HG03521 (cell line): ENCODE measurements around the gene PNMT.
A peak's percentile ranks its signal among the peaks of the same experiment; 100 is the strongest.

Experiments
- ATAC-seq: cut with Tn5 transposase; IDR thresholded peaks from one replicate; pipeline ENCODE4 v1.9.1; 2021; ENCODE audit warnings: mild to moderate bottlenecking, moderate library complexity; ENCODE audit not compliant: unreplicated experiment

The PNMT gene

DNA sequence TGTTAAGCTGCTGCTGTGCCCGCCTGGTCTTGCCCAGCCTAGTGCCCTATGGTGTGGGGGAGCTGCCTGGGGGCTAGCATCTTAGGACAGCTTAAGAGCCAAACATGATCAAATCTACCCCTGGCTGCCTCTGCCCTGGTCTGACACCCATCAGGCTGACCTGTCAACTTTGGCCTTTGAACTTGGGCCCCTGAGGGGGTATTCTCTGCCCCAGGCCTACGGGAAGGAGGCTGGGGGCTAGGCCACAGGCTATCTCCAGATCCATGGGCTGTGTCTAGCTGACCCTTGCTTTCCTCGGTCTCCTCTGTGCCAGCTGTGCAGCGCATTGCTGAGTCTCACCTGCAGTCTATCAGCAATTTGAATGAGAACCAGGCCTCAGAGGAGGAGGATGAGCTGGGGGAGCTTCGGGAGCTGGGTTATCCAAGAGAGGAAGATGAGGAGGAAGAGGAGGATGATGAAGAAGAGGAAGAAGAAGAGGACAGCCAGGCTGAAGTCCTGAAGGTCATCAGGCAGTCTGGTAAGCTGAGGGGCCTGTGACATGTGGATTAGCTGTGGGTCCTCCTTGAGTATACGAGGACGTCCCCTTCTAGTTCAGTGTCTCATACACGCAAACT lies 34.6 kb upstream of the PNMT start:
- no peak for ATAC-seq

GRCh38 chr17:39634384-39634871 lies 33.8 kb upstream of the PNMT start:
- ATAC-seq, result no peak

DNA sequence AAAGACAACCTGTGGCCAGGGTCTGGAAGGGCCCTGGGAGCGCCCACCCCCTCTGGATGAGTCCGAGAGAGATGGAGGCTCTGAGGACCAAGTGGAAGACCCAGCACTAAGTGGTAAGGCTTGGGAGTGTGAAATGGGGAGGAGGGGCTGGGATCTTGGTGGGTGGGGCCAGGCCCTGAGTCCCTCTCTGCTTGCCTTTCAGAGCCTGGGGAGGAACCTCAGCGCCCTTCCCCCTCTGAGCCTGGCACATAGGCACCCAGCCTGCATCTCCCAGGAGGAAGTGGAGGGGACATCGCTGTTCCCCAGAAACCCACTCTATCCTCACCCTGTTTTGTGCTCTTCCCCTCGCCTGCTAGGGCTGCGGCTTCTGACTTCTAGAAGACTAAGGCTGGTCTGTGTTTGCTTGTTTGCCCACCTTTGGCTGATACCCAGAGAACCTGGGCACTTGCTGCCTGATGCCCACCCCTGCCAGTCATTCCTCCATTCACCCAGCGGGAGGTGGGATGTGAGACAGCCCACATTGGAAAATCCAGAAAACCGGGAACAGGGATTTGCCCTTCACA lies 32.6 kb upstream of the PNMT start:
- ATAC-seq, result no peak

GRCh38 chr17:39636587-39636926 lies 31.7 kb upstream of the PNMT start:
- no peak for ATAC-seq

DNA sequence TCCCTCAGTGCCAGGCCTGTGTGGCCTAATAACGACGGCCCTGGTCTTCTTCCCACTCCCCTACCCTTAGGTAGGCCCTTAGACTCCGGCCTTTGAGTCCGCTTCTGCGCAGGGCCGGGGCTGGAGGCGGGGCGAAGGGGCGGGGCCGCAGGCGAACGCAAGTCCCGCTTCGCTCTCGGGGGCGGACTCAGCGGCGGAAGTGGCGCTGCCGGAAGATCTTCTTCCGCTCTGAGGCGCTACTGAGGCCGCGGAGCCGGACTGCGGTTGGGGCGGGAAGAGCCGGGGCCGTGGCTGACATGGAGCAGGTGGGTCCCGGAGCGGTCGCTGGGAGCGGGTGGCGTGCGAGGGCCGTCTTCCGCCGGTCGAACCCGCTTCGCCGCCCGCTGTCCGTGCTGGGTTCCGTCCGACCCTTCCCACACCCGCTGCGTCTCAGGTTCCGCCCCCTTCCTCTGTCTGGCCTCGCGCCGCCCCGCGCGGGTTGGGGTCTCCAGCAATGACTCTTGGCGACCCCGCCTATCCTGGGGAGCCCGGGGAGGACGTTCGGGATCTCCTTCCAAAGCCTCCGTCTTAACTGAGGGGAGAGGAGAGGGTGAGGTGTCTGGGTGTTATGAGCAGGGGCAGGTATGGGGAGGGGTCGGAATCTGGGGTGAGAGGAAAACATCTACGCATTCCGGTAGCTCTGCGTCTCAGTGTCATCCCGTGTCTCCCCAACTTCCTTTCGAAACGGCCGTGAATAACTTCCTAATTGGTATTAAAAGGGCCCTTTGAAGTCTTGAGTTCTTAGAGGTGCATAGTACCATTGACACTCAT lies 31.1 kb upstream of the PNMT start, which contains the start of gene STARD3:
TSS of gene STARD3 (plus strand) at position 218 of the 810 bp plus-strand sequence. CDS start 16,388 bp downstream, outside the sequence.
- ATAC-seq, result peak; percentile 77

DNA sequence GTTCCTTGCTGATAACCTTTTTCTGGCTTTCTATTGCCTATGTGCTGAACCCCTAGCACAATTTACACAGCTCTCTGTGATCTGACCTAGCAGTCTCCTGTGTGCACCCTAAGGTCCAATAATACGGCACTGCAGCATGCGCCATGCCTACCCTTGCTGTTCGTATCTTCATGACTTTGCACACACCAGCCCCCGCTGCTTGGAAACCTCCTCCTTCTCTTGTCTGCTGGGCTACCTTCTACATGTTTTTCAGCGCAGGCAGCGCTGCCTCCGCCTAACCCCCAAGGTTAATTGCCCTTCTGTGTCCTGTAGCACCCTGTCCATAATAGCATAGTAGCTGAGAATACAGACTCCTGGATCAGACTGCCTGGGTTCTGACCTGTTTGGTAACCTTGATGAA lies 29.9 kb upstream of the PNMT start:
- no peak for ATAC-seq

- no peak for ATAC-seq
These were observed 29.2 kb upstream of the PNMT start for GRCh38 chr17:39639043-39639442.

DNA sequence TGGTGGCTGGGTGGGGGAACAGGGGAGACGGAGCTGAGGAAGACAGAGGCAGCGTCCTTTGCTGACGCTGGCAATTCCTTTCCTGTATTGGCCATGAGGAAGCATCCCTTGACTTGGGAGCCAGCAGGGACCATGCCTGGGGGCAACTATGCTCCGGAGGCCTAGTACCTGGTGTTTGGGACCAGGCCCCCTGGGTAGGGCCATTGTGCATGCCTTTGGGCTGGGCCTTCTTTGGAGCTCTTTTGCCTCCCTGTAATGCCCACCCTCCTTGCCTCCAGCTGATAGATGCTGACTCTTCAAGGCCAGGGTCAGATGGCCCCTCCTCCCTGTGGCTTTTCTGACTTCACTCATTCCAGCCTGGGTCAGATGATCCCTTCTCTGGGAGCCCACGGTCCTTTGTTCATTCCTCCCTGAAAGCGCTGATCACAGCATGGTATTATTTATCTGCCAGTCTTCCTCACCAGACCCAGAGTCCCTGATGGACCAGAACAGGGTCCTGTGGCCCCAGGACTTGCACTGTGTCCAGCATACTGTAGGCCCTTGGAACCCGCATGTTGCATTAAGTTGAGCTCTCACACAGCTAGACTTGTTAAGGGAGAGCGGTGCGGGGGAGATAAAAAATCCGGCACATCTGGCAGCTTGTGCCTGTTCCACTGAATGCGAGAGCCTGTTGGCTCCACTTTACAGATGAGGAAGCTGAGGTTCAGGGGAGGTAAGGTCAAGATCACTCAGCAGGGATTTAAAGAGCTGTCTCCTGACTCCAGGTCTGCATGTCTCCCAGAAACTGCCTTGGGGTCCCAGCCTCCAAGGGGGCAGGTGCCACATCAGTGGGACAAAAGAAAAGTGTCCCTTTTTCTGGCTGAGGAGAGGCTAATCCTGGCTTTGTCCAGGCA lies 28.4 kb upstream of the PNMT start:
- no peak for ATAC-seq

GRCh38 chr17:39640591-39641031 lies 27.6 kb upstream of the PNMT start:
- ATAC-seq, result no peak

DNA sequence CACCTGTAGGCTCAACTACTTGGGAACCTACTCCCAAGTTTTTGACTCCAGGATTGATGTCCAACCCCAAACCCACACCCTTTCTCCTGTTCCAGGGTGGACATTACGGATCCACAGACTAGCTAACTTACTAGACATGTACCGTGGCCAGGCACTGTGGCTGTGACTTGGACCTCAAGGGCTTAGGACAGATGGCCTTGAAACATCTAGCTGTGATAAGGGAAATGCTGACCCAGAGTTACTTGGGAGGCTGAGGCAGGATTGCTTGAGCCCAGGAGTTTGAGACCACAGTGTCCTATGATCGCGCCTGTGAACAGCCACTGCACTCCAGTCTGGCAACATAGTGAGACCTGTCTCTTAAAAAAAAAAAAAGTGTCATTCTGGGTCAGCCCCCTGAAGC lies 27.2 kb upstream of the PNMT start:
- ATAC-seq, result no peak

- ATAC-seq, result no peak
These were observed 26.4 kb upstream of the PNMT start for GRCh38 chr17:39641883-39642282.

DNA sequence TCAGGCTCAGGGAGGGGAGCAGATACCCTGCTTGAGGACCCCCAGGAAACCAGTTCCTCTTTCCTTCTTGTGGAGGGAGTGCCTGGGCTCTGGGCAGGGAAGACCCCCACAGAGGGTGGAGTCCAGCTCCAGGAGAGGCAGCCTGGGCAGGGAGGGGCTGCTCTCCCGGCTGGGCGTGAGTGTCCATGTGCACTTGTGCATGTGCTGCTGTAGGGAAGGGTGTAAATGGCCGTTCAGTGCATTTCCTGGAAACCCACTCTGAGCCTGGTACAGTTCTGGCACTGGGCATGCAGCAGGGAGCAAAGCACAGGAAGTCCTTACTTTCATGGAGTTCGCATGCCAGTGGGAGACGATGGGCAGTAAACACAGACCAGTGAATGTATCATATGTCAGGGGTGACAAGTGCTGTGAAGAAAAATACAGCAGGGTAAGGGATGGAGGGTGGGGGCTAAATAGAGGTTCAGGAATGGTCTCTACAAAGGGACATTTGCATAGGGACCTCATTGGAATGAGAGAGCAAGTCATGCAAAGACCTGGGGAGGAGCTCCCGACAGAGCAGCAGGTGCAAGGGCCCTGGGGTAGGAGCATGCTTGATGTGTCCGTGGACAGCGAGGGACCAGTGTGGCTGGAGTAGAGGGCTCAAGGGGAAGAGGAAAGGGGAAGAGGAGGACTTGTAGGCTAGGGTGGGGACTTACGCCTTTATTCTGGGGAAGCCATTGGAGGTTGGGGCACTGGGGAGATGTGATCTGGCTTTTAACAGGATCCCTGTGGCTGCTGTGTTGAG lies 25.8 kb upstream of the PNMT start:
- ATAC-seq, result no peak

- no peak for ATAC-seq
These were observed 25.0 kb upstream of the PNMT start for GRCh38 chr17:39643271-39643670.

GRCh38 chr17:39647256-39647655 lies 21.0 kb upstream of the PNMT start:
- no peak for ATAC-seq

- no peak for ATAC-seq
These were observed 19.5 kb upstream of the PNMT start for GRCh38 chr17:39648616-39649366.

GRCh38 chr17:39650121-39650579 lies 18.1 kb upstream of the PNMT start:
- ATAC-seq, result no peak

- ATAC-seq, result no peak
These were observed 16.2 kb upstream of the PNMT start for GRCh38 chr17:39651923-39652586.

GRCh38 chr17:39652587-39653315 lies 15.5 kb upstream of the PNMT start:
- ATAC-seq, result no peak
